Osteocyte (in vitro differentiated cells): ENCODE data around the gene GALNTL6. TPM values are rescaled to one million over a fixed set of nuclear protein-coding genes. Genes with fewer than 3 reads are reported as not detected.

Experiments
- DNase-seq: peaks from one replicate; pipeline ENCODE4 v3.0.0; 2021; ENCODE audit warnings: mixed read lengths; ENCODE audit not compliant: unreplicated experiment; ENCODE audit errors: extremely low spot score
- H3K27ac Mint-ChIP-seq: one replicate; pipeline ENCODE4 v1.8.0; 2021; ENCODE audit warnings: mild to moderate bottlenecking, mixed read lengths; ENCODE audit not compliant: unreplicated experiment
- H3K27me3 Mint-ChIP-seq: one replicate; pipeline ENCODE4 v1.8.0; 2021; ENCODE audit warnings: mixed read lengths; ENCODE audit not compliant: unreplicated experiment
- H3K36me3 Mint-ChIP-seq: one replicate; pipeline ENCODE4 v1.8.0; 2021; ENCODE audit warnings: mixed read lengths; ENCODE audit not compliant: unreplicated experiment
- H3K4me1 Mint-ChIP-seq: one replicate; pipeline ENCODE4 v1.8.0; 2021; ENCODE audit warnings: mixed read lengths; ENCODE audit not compliant: unreplicated experiment
- H3K4me3 Mint-ChIP-seq: one replicate; pipeline ENCODE4 v1.8.0; 2021; ENCODE audit warnings: mild to moderate bottlenecking, moderate library complexity, mixed read lengths; ENCODE audit not compliant: unreplicated experiment
- H3K9me3 Mint-ChIP-seq: one replicate; pipeline ENCODE4 v1.8.0; 2021; ENCODE audit warnings: mixed read lengths; ENCODE audit not compliant: unreplicated experiment
- total RNA-seq: library from RNA; stranded (reverse); gene quantifications from 2 replicates; pipeline ENCODE4 v1.2.1, GENCODE V29; 2021
- TF ChIP-seq, protein P1 (sequence below): fragments of 200-600 bp; sonication (generic); IDR thresholded peaks from 2 replicates; pipeline ENCODE4 v1.5.0; 2021; ENCODE audit warnings: antibody characterized with exemption, mild to moderate bottlenecking, moderate library complexity

GALNTL6 gene
- total RNA-seq, 1 donor from 2014 or later, result not detected

DNA sequence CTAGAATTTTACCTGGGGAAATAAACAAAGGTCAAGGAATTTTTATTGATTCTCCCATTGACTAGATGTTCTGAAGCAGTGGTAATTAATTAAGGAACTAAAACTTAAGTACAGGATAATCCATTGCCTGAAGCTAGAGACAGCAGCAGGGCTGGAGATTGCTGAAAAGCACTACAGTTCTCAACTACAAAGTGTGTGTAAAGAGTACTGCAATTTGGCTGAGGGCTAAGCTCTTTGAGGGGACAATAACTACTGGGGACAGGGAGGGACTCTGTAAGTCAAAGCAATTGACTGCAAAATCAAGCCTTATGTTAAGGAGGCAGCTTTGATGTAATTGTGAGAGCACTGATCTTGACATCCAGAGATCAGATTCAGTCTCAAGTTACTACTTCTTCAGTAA, 260.4 kb downstream of the GALNTL6 start:
- H3K36me3 Mint-ChIP-seq, result no peaks in the 10 kb centered on the region
- H3K27ac Mint-ChIP-seq, result no peak overlapping the region
- H3K9me3 Mint-ChIP-seq, result no peaks in the 10 kb centered on the region
- DNase-seq, result no peak
- H3K4me3 Mint-ChIP-seq, result no peak overlapping the region
- H3K27me3 Mint-ChIP-seq, result no peaks in the 10 kb centered on the region
- TF ChIP-seq, protein P1, sequence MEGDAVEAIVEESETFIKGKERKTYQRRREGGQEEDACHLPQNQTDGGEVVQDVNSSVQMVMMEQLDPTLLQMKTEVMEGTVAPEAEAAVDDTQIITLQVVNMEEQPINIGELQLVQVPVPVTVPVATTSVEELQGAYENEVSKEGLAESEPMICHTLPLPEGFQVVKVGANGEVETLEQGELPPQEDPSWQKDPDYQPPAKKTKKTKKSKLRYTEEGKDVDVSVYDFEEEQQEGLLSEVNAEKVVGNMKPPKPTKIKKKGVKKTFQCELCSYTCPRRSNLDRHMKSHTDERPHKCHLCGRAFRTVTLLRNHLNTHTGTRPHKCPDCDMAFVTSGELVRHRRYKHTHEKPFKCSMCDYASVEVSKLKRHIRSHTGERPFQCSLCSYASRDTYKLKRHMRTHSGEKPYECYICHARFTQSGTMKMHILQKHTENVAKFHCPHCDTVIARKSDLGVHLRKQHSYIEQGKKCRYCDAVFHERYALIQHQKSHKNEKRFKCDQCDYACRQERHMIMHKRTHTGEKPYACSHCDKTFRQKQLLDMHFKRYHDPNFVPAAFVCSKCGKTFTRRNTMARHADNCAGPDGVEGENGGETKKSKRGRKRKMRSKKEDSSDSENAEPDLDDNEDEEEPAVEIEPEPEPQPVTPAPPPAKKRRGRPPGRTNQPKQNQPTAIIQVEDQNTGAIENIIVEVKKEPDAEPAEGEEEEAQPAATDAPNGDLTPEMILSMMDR, result no peak
- H3K4me1 Mint-ChIP-seq, result no peaks in the 10 kb centered on the region

DNA sequence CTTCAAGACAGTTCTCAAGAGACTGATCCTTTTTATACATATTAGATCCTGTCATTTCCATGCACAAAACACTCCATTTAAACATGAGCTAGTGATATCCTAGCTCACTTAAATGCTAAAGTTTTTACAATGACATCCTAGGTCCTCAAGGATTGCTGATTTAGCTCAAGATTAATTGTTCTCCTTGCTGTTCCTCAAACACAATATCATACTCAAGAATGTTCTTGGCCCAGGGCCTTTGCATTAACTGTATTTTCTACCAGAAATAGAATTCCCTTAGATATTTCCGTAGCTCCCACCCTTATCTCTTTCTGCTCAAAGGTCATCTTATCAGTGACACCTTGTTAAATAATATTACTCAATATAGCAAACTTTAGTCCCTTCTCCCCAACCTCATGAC, 270.1 kb downstream of the GALNTL6 start:
- no peak for DNase-seq
- Mint-ChIP-seq H3K9me3 (no peaks in the 10 kb centered on the region), H3K27me3 (no peaks in the 10 kb centered on the region), H3K27ac (no peak overlapping the region), H3K36me3 (no peaks in the 10 kb centered on the region), H3K4me3 (no peak overlapping the region), H3K4me1 (no peaks in the 10 kb centered on the region)
- TF ChIP-seq, protein P1, result no peak

DNA sequence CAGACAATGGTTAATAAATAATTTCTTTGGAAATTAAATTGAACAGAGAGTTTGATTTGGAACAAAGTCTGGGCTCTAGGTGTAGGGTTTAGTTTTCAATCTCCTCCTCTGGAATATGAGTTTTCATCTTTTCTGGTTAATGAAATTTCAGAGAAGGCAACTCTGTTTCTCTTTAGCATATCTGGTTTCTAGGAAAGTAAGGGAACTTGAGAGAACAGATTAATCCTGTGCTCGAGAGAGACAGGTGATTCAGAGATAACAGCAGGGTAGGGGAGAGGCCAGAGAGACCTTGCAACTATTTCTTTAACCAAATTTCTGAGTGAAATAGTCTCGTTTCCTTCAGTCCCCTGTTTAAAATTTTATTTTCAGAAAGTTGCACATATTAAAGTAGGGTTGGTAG, 275.4 kb downstream of the GALNTL6 start:
- no peaks in the 10 kb centered on the region for H3K36me3 Mint-ChIP-seq
- no peaks in the 10 kb centered on the region for H3K9me3 Mint-ChIP-seq
- H3K27ac Mint-ChIP-seq, result no peak overlapping the region
- H3K4me3 Mint-ChIP-seq, result no peak overlapping the region
- DNase-seq, result no peak
- no peaks in the 10 kb centered on the region for H3K4me1 Mint-ChIP-seq
- H3K27me3 Mint-ChIP-seq, result peaks cover 2% of the 10 kb centered on the region
- TF ChIP-seq, protein P1, result no peak

DNA sequence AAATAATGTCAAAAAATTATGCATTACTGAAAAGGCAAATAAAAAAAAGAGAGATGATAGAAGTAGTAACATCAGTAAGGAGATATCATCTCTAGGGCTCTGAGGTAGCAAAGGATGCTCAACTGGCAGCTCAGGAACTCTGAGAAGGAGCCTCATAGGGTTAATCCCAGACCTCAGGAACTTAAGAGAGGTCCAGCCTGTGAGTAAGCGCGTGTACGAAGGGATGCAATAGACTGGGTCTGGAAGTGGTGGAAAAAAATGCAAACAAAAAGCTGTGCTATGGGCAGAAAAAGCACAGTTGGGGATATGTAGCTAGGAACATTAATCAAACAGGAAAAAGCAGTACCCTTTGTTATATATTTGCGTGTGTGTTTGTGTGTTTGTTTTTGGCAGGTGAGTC, 282.0 kb downstream of the GALNTL6 start:
- DNase-seq, result no peak
- Mint-ChIP-seq H3K9me3 (no peaks in the 10 kb centered on the region), H3K4me3 (no peak overlapping the region), H3K27ac (no peak overlapping the region), H3K36me3 (no peaks in the 10 kb centered on the region), H3K27me3 (no peaks in the 10 kb centered on the region), H3K4me1 (no peaks in the 10 kb centered on the region)
- TF ChIP-seq, protein P1, result no peak

DNA sequence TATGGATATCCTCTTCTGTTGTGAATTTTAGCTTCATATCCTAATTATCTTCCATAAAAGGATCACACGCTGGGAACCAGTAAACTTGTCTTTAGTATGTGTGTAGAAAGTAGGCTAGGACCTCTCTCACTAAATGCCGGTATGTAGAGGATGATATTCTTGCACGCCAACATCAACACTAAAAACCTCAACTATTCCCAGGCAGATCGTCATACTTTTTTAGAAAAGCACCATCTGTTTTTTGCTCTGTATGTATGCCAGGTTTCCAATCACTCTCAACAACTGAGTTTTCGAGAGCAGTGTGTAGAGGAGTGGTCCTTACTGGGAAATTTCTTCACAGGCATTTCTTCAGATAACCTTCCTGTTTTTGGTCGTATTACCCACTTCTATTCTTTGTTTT, 283.6 kb downstream of the GALNTL6 start:
- Mint-ChIP-seq H3K9me3 (no peaks in the 10 kb centered on the region), H3K4me3 (no peak overlapping the region), H3K27me3 (no peaks in the 10 kb centered on the region), H3K4me1 (no peaks in the 10 kb centered on the region), H3K27ac (no peak overlapping the region), H3K36me3 (no peaks in the 10 kb centered on the region)
- TF ChIP-seq, protein P1, result no peak
- no peak for DNase-seq
